Psoas muscle (tissue), 8 donors: Measurements from ENCODE around the gene TCEANC. TPM values are rescaled to one million over a fixed set of nuclear protein-coding genes. Genes with fewer than 3 reads are reported as not detected.
"Not testable (repeated sequence)": the region's sequence is repeated elsewhere in the genome, so short reads cannot be mapped to it uniquely, and the experiment has no call there.

ENCODE experiments used
- ATAC-seq, 4 donors: fragments of 200-7000 bp; cut with Tn5 transposase; one replicate each; pipeline ENCODE4 v1.9.1; 2020; ENCODE audit warnings: moderate library complexity in 3 of 4, mild to moderate bottlenecking in 2 of 4
- DNase-seq, 2 donors: peaks; one replicate each; pipeline ENCODE4 v3.0.0-alpha.2; 2020
- H3K27ac ChIP-seq: fragments of 200-600 bp; one replicate; pipeline ENCODE4 v1.8.0; 2022
- H3K27me3 ChIP-seq, 3 donors: fragments of 200-600 bp in 1 of 3; one replicate each; pipeline versions ENCODE4 v1.6.1 to v1.8.0; 2013 to 2022; ENCODE audit warnings: low read length in 2 of 3, mild to moderate bottlenecking in 2 of 3, moderate library complexity in 1 of 3; ENCODE audit not compliant: insufficient read depth in 3 of 3
- H3K36me3 ChIP-seq, 2 donors: fragments of 200-600 bp in 1 of 2; one replicate each; pipeline versions ENCODE4 v1.6.1 to v1.8.0; 2013 to 2022; ENCODE audit warnings: low read depth in 1 of 2, mild to moderate bottlenecking in 1 of 2, moderate library complexity in 1 of 2; ENCODE audit not compliant: insufficient read depth in 1 of 2
- H3K4me1 ChIP-seq: fragments of 200-600 bp; one replicate; pipeline ENCODE4 v1.8.0; 2022
- H3K4me3 ChIP-seq: fragments of 200-600 bp; one replicate; pipeline ENCODE4 v1.8.0; 2022; ENCODE audit warnings: mild to moderate bottlenecking
- H3K9me3 ChIP-seq: fragments of 200-600 bp; one replicate; pipeline ENCODE4 v1.8.0; 2022
- CTCF ChIP-seq: fragments of 200-600 bp; IDR thresholded peaks from one replicate; pipeline ENCODE4 v1.8.0; 2022; ENCODE audit warnings: antibody characterized with exemption
- WGBS, 3 donors: extraction: QIAGEN DNeasy Blood & Tissue Kit; methylation state at CpG; one replicate each; pipeline versions ENCODE4 v1.1.6 to v1.1.7; 2013; 5-methylcytosine and 5-hydroxymethylcytosine counted together
- intact Hi-C, 2 donors: fragments of 100-400 bp; cut with DNase I; formaldehyde crosslinking; loops; one replicate each; pipeline versions ENCODE4 v1.11.0 to v1.14.2; 2022
- polyA plus RNA-seq, 3 donors: library from polyadenylated mRNA; stranded (reverse); fragments of 200-250 nt; gene quantifications; one replicate each; pipeline ENCODE4 v1.2.3, GENCODE V29; 2013
- total RNA-seq, 4 donors: library from RNA; stranded (reverse); fragmentation: NEBNext Ultra II Directional in 2 of 4; extraction: Animal tissue kit (Norgen Biotek cat#: 25700) in 2 of 4; gene quantifications; one replicate each; pipeline versions ENCODE4 v1.2.1 to v1.2.4, GENCODE V29; 2021 to 2023
- donor health status: healthy with polysubstance abuse.
- donor health status: DM: no; HTN: no; CAD: no; lungs with moderate emphysema.
- donor health status: Bipolar disorder and iron deficiency.
- donor health status: healthy.
- donor health status: DM: yes; HTN: yes; CAD: no.
- donor health status: DM: no; HTN: no; CAD: no.
- donor health status: DM: no; HTN: no; CAD: no.
- donor health status: DM: yes; HTN: yes; CAD: no.

Gene TCEANC
- total and polyA plus RNA-seq, 7 donors: 0.95 to 5.2 (median 3.5) TPM

DNA sequence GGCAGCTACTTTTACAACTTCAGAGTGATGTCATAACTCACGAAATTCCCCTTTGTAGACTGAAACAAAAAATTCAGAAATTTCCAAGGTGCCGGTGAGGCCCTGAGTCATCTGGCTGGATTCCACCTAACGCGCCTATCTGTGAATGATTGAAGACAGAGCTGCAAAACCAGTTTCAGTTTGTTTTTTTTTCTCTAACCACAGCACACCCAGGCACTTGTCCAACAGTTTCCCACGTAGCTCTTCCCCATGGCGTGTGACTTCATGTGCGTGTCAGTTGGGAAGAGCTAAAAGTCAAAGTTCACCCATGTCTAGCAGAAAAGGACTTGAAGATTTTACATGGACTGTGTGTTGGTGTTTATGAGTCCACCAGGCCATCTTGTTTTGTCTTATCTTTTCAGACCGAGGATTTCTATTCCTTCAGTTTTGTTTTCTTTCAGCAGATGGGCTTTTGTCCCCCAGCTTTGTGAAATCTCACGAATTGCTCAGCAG is 16.4 kb downstream of the TCEANC start:
- H3K4me3 ChIP-seq: no peak overlapping the region

GRCh38 chrX:13669755-13670154 is 16.8 kb downstream of the TCEANC start:
- H3K4me1 ChIP-seq, DNase-seq, H3K27me3 ChIP-seq, ATAC-seq, H3K9me3 ChIP-seq, H3K27ac ChIP-seq, intact Hi-C loops, H3K4me3 ChIP-seq, H3K36me3 ChIP-seq: not testable (repeated sequence)
- WGBS, 3 donors: 95 to 97% (median 96%) methylated on average over 8 of the region's 8 CpGs

More for the DNA sequence above, 16.4 kb downstream of the TCEANC start:
- WGBS, 3 donors: 46 to 71% (median 67%) methylated on average over 9 of the region's 9 CpGs
- Histone ChIP-seq H3K36me3 (peaks cover 0 to 7% of the 10 kb centered on the region in 2 donors), H3K9me3 (no peaks in the 10 kb centered on the region), H3K4me1 (no peaks in the 10 kb centered on the region), H3K27ac (no peak overlapping the region), H3K27me3 (no peaks in the 10 kb centered on the region)
- DNase-seq: peak in 1 of 2 donors; percentile 19
- no peak for TF ChIP-seq CTCF
- intact Hi-C loops: no loop called here
- no peak for ATAC-seq

GRCh38 chrX:13670197-13670596 is 17.3 kb downstream of the TCEANC start:
- no peaks in the 10 kb centered on the region for H3K9me3 ChIP-seq
- ATAC-seq (no peak), DNase-seq (no peak)
- H3K27ac ChIP-seq: no peak overlapping the region
- no peak for TF ChIP-seq CTCF
- no peaks in the 10 kb centered on the region for H3K27me3 ChIP-seq
- H3K4me1 ChIP-seq: no peaks in the 10 kb centered on the region
- H3K4me3 ChIP-seq: no peak overlapping the region
- intact Hi-C loops: no loop called here
- WGBS, 3 donors: 89 to 99% (median 97%) methylated on average over 5 of the region's 5 CpGs
- peaks cover 0 to 7% of the 10 kb centered on the region in 2 donors for H3K36me3 ChIP-seq

- Histone ChIP-seq H3K27me3 (no peaks in the 10 kb centered on the region), H3K27ac (no peak overlapping the region), H3K4me1 (no peaks in the 10 kb centered on the region), H3K9me3 (no peaks in the 10 kb centered on the region), H3K4me3 (no peak overlapping the region), H3K36me3 (peaks cover 0 to 7% of the 10 kb centered on the region in 2 donors)
- TF ChIP-seq CTCF: no peak
- intact Hi-C loops: no loop called here
- DNase-seq: no peak
- no peak for ATAC-seq
Measured at GRCh38 chrX:13673016-13673415, 20.1 kb downstream of the TCEANC start.

- intact Hi-C loops: no loop called here
- H3K27ac ChIP-seq: no peak overlapping the region
- H3K36me3 ChIP-seq: no peaks in the 10 kb centered on the region
- H3K9me3 ChIP-seq: no peaks in the 10 kb centered on the region
- no peak for TF ChIP-seq CTCF
- H3K27me3 ChIP-seq: no peaks in the 10 kb centered on the region
- H3K4me3 ChIP-seq: no peak overlapping the region
- ATAC-seq (no peak), DNase-seq (no peak)
- no peaks in the 10 kb centered on the region for H3K4me1 ChIP-seq
Measured at GRCh38 chrX:13676885-13677284, 23.9 kb downstream of the TCEANC start.

- H3K4me3 ChIP-seq, H3K27ac ChIP-seq, H3K9me3 ChIP-seq, H3K36me3 ChIP-seq, H3K27me3 ChIP-seq, intact Hi-C loops, ATAC-seq, DNase-seq, H3K4me1 ChIP-seq: not testable (repeated sequence)
- 90 to 100% (median 95%) methylated on average over 3 to 4 of the region's 4 CpGs for WGBS, 3 donors
Measured at GRCh38 chrX:13679700-13680099, 26.8 kb downstream of the TCEANC start.
